Measurements from ENCODE around the gene DUSP3.

The DUSP3 gene

DNA sequence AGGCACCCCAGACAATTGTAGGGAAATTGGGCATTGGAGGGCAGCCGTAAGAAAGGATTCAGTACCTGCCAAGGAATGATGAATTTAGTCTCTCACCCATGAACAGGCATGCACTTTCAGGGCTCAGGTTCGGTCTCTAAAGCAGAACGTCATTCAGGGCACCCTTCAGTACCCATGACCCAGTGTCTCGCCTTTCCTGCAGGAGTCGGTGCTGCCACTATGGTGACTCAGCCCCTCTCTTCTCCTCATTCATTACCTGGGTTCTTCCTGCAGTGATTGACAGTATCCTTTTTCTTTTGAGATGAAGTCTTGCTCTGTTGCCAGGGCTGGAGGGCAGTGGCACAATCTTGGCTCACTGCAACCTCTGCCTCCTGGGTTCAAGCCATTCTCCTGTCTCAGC lies 28.6 kb downstream of the DUSP3 start:
- Histone ChIP-seq H2AFZ (ENCODE audit: low read depth, low read length) (no peak overlapping the region), H3K27me3 (ENCODE audit: low read depth, low read length) (peaks cover 23% of the 10 kb centered on the region), H3K9ac (ENCODE audit: low read length) (no peak overlapping the region), H3K27ac (ENCODE audit: low read length) (no peak overlapping the region), H4K20me1 (ENCODE audit: insufficient read depth, low read length) (no peaks in the 10 kb centered on the region), H3K79me2 (ENCODE audit: low read length) (no peaks in the 10 kb centered on the region), H3K4me3 (ENCODE audit: low read length) (no peak overlapping the region), H3K4me1 (ENCODE audit: low read length) (peaks cover 5% of the 10 kb centered on the region; the same call in 1 of the 2 replicates), H3K36me3 (replicated peaks; ENCODE audit: low read depth, low read length) (no peaks in the 10 kb centered on the region), H3K4me2 (ENCODE audit: low read length) (no peak overlapping the region), H3K9me3 (ENCODE audit: insufficient read depth, low read length) (no peaks in the 10 kb centered on the region)
- TF ChIP-seq, protein P1, sequence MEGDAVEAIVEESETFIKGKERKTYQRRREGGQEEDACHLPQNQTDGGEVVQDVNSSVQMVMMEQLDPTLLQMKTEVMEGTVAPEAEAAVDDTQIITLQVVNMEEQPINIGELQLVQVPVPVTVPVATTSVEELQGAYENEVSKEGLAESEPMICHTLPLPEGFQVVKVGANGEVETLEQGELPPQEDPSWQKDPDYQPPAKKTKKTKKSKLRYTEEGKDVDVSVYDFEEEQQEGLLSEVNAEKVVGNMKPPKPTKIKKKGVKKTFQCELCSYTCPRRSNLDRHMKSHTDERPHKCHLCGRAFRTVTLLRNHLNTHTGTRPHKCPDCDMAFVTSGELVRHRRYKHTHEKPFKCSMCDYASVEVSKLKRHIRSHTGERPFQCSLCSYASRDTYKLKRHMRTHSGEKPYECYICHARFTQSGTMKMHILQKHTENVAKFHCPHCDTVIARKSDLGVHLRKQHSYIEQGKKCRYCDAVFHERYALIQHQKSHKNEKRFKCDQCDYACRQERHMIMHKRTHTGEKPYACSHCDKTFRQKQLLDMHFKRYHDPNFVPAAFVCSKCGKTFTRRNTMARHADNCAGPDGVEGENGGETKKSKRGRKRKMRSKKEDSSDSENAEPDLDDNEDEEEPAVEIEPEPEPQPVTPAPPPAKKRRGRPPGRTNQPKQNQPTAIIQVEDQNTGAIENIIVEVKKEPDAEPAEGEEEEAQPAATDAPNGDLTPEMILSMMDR (IDR thresholded peaks at IDR 0.05; ENCODE audit: low read depth, low read length): no peak
- TF ChIP-seq EZH2phosphoT487 (IDR thresholded peaks at IDR 0.05; ENCODE audit: low read depth): no peak

DNA sequence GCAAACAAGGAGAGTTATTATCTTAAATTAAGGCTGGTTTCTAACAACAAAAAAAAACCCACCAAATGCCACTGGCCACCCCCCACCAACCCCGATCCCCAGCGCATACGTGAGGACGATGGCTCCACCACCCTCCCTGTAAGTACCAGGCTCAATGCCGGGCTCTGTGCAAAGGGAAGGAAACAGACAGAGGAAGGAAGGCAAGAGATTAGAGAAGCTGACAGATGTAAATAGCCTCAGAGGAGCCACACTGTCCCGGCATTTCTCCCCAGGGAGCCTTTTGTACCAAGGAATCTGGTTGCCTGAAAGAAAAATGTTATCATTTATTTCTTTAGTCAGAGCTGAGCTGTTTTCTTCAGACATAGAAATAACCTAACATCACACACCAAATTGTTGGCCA lies 33.2 kb downstream of the DUSP3 start:
- Histone ChIP-seq H3K79me2 (ENCODE audit: low read length) (no peaks in the 10 kb centered on the region), H3K27me3 (ENCODE audit: low read depth, low read length) (peaks cover 31% of the 10 kb centered on the region), H3K27ac (ENCODE audit: low read length) (no peak overlapping the region), H4K20me1 (ENCODE audit: insufficient read depth, low read length) (no peaks in the 10 kb centered on the region), H2AFZ (ENCODE audit: low read depth, low read length) (no peak overlapping the region), H3K4me3 (ENCODE audit: low read length) (no peak overlapping the region), H3K9ac (ENCODE audit: low read length) (no peak overlapping the region), H3K9me3 (ENCODE audit: insufficient read depth, low read length) (no peaks in the 10 kb centered on the region), H3K4me2 (ENCODE audit: low read length) (no peak overlapping the region), H3K36me3 (replicated peaks; ENCODE audit: low read depth, low read length) (no peaks in the 10 kb centered on the region), H3K4me1 (ENCODE audit: low read length) (peaks cover 5% of the 10 kb centered on the region; the same call in 1 of the 2 replicates)
- TF ChIP-seq EZH2phosphoT487 (IDR thresholded peaks at IDR 0.05; ENCODE audit: low read depth): no peak
- TF ChIP-seq, protein P1 (IDR thresholded peaks at IDR 0.05; ENCODE audit: low read depth, low read length): no peak

DNA sequence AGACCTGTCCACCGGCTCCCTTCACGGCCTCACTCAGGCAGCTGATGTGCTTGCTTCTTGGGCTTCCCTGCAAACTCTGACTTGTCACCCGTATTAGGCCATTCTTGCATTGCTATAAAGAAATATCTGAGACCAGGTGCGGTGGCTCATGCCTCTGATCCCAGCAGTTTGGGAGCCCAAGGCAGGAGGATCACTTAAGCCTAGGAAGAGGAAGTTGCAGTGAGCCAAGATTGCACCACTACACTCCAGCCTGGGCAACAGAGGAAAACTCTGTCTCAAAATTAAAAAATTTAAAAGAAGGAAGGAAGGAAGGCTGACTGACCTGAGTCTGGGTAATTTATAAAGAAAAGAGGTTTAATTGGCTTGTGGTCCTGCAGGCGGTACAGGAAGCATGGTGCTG lies 37.1 kb downstream of the DUSP3 start:
- peaks cover 20% of the 10 kb centered on the region for H3K27me3 ChIP-seq (ENCODE audit: low read depth, low read length)
- TF ChIP-seq EZH2phosphoT487 (IDR thresholded peaks at IDR 0.05; ENCODE audit: low read depth): no peak
- TF ChIP-seq, protein P1 (IDR thresholded peaks at IDR 0.05; ENCODE audit: low read depth, low read length): no peak
- H4K20me1 ChIP-seq (ENCODE audit: insufficient read depth, low read length): no peaks in the 10 kb centered on the region
- H3K4me1 ChIP-seq (ENCODE audit: low read length): no peaks in the 10 kb centered on the region
- no peak overlapping the region for H3K4me3 ChIP-seq (ENCODE audit: low read length)
- no peak overlapping the region for H3K4me2 ChIP-seq (ENCODE audit: low read length)
- no peak overlapping the region for H3K27ac ChIP-seq (ENCODE audit: low read length)
- no peak overlapping the region for H3K9ac ChIP-seq (ENCODE audit: low read length)
- no peaks in the 10 kb centered on the region for H3K9me3 ChIP-seq (ENCODE audit: insufficient read depth, low read length)
- no peak overlapping the region for H2AFZ ChIP-seq (ENCODE audit: low read depth, low read length)
- no peaks in the 10 kb centered on the region for H3K36me3 ChIP-seq (replicated peaks; ENCODE audit: low read depth, low read length)
- H3K79me2 ChIP-seq (ENCODE audit: low read length): no peaks in the 10 kb centered on the region

DNA sequence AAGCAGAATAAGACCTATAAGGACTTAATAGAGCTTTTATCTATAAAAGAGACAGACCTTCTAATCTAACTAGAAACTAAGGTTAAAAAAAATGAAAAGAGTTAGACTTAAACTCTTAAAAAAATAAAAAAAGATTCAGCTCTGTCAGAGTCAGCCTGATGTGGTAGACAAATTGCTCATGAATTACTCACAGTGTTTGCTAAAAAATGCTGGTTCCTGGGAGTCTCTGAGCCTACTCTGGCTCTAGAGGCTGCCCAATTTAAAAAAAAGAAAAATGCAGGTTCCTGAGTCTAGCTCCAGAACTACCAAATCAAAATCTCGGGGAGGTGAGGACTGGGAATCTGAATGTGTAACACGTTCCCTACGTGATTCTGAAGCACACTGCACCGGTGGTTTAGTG lies 38.2 kb downstream of the DUSP3 start:
- H3K9me3 ChIP-seq (ENCODE audit: insufficient read depth, low read length): no peaks in the 10 kb centered on the region
- peaks cover 12% of the 10 kb centered on the region for H3K27me3 ChIP-seq (ENCODE audit: low read depth, low read length)
- no peak overlapping the region for H3K4me3 ChIP-seq (ENCODE audit: low read length)
- H2AFZ ChIP-seq (ENCODE audit: low read depth, low read length): no peak overlapping the region
- H3K79me2 ChIP-seq (ENCODE audit: low read length): no peaks in the 10 kb centered on the region
- H3K4me2 ChIP-seq (ENCODE audit: low read length): no peak overlapping the region
- TF ChIP-seq, protein P1 (IDR thresholded peaks at IDR 0.05; ENCODE audit: low read depth, low read length): no peak
- no peak for TF ChIP-seq EZH2phosphoT487 (IDR thresholded peaks at IDR 0.05; ENCODE audit: low read depth)
- no peaks in the 10 kb centered on the region for H3K36me3 ChIP-seq (replicated peaks; ENCODE audit: low read depth, low read length)
- no peak overlapping the region for H3K27ac ChIP-seq (ENCODE audit: low read length)
- no peaks in the 10 kb centered on the region for H4K20me1 ChIP-seq (ENCODE audit: insufficient read depth, low read length)
- H3K4me1 ChIP-seq (ENCODE audit: low read length): no peaks in the 10 kb centered on the region
- H3K9ac ChIP-seq (ENCODE audit: low read length): no peak overlapping the region
